GM12892 (cell line): ENCODE measurements around the gene KLHL2.

Experiments
- POLR2A ChIP-seq: IDR thresholded peaks from 2 replicates; pipeline ENCODE4 v1.6.1; 2011; ENCODE audit warnings: low read depth, low read length, control low read depth
- POLR2AphosphoS5 ChIP-seq: IDR thresholded peaks from 2 replicates; pipeline ENCODE4 v1.6.1; 2011; ENCODE audit warnings: low read depth, low read length, control low read depth

GRCh38 chr4:165368567-165368966 is 161.2 kb downstream of the KLHL2 start:
- TF ChIP-seq POLR2AphosphoS5, result no peak
- TF ChIP-seq POLR2A, result no peak
